HG02840 (cell line): ENCODE measurements around the gene C4BPA.

Experiments used
- ATAC-seq: cut with Tn5 transposase; IDR thresholded peaks from one replicate; pipeline ENCODE4 v1.9.1; 2021; ENCODE audit warnings: mild to moderate bottlenecking, moderate library complexity, moderate number of reproducible peaks; ENCODE audit not compliant: unreplicated experiment, low FRiP score

Gene C4BPA

GRCh38 chr1:207173396-207173795 lies 69.4 kb downstream of the C4BPA start:
- no peak for ATAC-seq

GRCh38 chr1:207174913-207175312 lies 70.9 kb downstream of the C4BPA start:
- no peak for ATAC-seq

- ATAC-seq, result no peak
These were observed 75.0 kb downstream of the C4BPA start for GRCh38 chr1:207179036-207179435.

GRCh38 chr1:207181847-207182246 lies 77.8 kb downstream of the C4BPA start:
- no peak for ATAC-seq

- ATAC-seq, result no peak
These were observed 82.5 kb downstream of the C4BPA start for GRCh38 chr1:207186503-207186902.

- ATAC-seq, result no peak
These were observed 84.9 kb downstream of the C4BPA start for GRCh38 chr1:207188901-207189300.

- ATAC-seq, result no peak
These were observed 87.0 kb downstream of the C4BPA start for GRCh38 chr1:207191061-207191460.

- ATAC-seq, result no peak
These were observed 87.7 kb downstream of the C4BPA start for GRCh38 chr1:207191776-207192175.

- no peak for ATAC-seq
These were observed 90.2 kb downstream of the C4BPA start for GRCh38 chr1:207194197-207194596.
